ENCODE results near the gene DRC1.

Gene DRC1

DNA sequence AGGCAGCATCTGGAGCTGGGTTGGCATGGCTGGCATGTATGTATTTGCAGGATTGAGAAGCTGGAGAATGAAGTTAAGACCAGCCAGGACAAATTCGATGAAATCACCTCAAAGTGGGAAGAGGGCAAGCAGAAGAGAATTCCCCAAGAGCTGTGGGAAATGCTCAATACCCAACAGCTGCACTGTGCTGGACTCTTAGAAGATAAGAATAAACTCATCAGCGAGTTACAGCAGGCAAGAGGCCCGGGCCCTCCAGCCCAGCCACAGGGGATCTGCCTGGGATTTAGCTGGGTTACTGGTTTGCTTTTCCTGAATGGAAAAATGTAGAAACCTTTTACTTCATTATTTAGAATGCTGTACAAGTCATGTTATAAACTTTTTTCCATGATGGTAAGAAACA is 22.5 kb downstream of the DRC1 start:
- TF ChIP-seq, protein P1, sequence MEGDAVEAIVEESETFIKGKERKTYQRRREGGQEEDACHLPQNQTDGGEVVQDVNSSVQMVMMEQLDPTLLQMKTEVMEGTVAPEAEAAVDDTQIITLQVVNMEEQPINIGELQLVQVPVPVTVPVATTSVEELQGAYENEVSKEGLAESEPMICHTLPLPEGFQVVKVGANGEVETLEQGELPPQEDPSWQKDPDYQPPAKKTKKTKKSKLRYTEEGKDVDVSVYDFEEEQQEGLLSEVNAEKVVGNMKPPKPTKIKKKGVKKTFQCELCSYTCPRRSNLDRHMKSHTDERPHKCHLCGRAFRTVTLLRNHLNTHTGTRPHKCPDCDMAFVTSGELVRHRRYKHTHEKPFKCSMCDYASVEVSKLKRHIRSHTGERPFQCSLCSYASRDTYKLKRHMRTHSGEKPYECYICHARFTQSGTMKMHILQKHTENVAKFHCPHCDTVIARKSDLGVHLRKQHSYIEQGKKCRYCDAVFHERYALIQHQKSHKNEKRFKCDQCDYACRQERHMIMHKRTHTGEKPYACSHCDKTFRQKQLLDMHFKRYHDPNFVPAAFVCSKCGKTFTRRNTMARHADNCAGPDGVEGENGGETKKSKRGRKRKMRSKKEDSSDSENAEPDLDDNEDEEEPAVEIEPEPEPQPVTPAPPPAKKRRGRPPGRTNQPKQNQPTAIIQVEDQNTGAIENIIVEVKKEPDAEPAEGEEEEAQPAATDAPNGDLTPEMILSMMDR (IDR thresholded peaks at IDR 0.05; ENCODE audit: low read depth, low read length, missing control alignments), result no peak
- DNase-seq (ENCODE audit: extremely low read depth, low read depth), result no peak
- H3K4me3 ChIP-seq (replicated peaks; ENCODE audit: low read depth, low read length), result no peak overlapping the region

DNA sequence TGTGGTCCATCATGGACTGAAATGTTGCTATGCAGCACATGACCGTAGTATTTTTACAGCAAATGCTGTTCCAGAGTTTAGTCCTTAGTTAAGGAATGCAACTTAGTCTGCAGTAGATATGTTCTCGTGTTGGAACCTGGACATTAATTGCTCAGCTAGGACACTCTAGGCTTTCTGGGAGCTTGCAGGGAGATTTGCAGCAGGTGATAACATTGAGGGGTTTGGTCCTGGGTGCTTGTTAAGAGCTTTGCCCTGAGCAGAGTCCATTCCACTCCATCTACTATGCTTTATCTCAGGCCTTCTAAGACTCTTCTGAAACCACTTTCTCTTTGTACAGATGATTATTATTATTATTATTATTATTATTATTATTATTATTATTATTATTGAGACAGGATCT is 27.1 kb downstream of the DRC1 start:
- TF ChIP-seq, protein P1 (IDR thresholded peaks at IDR 0.05; ENCODE audit: low read depth, low read length, missing control alignments), result no peak

DNA sequence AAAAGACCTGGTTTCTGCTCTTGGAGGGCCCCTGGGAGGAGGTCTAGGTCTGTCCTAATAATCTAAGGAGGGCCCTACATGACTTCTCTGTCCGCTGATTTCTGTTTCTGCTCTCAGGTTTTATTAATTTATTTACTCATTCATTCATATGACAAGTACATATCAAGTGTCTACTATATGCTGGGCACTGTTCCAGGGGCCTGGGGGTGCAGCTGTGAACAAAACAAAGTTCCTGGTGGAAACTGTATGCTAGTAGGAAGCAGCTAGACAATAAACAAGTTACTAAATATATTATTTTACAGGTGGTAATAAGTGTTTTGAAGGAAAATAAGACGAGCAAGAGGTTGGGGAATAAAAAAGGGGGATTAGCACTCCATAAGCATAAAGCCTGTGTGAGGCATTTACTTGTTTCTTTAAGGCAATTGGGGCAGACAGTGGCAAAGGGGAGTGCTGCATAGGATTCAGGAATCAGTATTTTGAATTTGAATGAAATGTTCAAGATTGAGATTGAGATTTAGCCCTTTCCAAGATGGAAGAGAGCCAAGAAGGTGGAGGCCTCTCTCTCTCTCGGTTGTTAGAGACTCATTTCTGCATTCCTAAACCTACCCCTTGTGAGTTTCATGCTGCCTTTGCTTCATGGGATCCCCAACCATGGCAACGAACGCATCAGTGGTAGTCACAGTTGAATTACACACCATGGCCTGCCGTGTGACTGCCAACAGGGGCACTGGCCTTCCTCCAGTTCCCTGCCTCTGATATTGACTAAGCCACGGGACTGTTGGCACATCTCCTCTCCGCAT is 28.3 kb downstream of the DRC1 start:
- DNase-seq (ENCODE audit: extremely low read depth, low read depth), result no peak
- TF ChIP-seq, protein P1 (IDR thresholded peaks at IDR 0.05; ENCODE audit: low read depth, low read length, missing control alignments), result no peak
- H3K4me3 ChIP-seq (replicated peaks; ENCODE audit: low read depth, low read length), result no peak overlapping the region

More for the DNA sequence above, 27.1 kb downstream of the DRC1 start:
- DNase-seq (ENCODE audit: extremely low read depth, low read depth), result no peak
- H3K4me3 ChIP-seq (replicated peaks; ENCODE audit: low read depth, low read length), result no peak overlapping the region

DNA sequence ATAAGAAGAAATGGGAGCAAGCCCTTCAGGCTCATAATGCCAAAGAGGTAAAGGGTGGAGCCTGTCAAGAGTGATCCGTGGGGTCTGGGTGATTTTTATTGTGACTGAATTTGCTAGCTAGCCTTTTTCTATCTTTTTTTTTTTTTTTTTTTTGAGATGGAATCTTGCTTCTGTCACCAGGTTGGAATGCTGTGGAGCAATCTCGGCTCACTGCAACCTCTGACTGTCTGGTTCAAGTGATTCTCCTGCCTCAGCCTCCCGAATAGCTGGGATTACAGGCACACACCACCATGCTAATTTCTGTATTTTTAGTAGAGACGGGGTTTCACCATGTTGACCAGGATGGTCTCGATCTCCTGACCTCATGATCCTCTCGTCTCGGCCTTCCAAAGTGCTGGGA is 29.1 kb downstream of the DRC1 start:
- TF ChIP-seq, protein P1 (IDR thresholded peaks at IDR 0.05; ENCODE audit: low read depth, low read length, missing control alignments), result no peak
- DNase-seq (ENCODE audit: extremely low read depth, low read depth), result no peak
- H3K4me3 ChIP-seq (replicated peaks; ENCODE audit: low read depth, low read length), result no peak overlapping the region

DNA sequence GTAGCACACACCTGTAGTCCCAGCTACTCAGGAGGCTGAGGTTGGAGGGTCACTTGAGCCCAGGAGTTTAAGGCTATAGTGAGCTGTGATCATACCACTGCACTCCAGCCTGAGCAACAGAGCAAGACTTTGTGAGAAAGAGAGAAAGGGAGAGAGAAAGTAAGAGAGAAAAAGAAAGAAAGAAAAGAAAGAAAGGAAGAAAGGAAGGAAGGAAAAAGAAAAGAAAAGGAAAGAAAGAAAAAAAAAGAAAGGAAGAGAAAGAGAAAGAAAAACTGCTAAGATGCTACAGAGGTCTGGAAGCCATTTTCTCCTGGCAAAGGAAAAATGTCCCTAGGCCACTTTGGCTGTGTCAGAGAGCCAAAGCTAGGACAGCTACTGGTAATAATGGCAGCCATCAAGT is 30.6 kb downstream of the DRC1 start:
- H3K4me3 ChIP-seq (replicated peaks; ENCODE audit: low read depth, low read length), result no peak overlapping the region
- TF ChIP-seq, protein P1 (IDR thresholded peaks at IDR 0.05; ENCODE audit: low read depth, low read length, missing control alignments), result no peak
- no peak for DNase-seq (ENCODE audit: extremely low read depth, low read depth)

DNA sequence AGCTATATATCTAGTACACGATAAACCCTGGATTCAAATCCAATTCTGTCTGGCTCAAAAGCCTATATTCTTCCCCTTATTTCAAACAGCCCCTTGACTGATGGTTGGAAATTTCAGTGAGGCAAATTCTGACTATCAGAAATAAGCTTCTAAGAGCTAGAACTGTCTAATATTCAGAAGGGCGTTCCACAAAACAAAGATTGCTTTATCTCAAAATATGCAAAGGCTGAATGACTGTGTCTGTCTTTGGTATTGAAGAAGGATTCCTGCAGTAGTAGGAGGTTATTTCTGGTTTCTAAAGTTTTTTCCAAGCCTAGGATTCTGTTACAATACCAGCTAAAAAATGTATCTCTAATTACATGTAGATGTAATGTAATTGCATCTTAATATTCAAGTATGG is 31.1 kb downstream of the DRC1 start:
- no peak for DNase-seq (ENCODE audit: extremely low read depth, low read depth)
- TF ChIP-seq, protein P1 (IDR thresholded peaks at IDR 0.05; ENCODE audit: low read depth, low read length, missing control alignments), result no peak
- no peak overlapping the region for H3K4me3 ChIP-seq (replicated peaks; ENCODE audit: low read depth, low read length)

DNA sequence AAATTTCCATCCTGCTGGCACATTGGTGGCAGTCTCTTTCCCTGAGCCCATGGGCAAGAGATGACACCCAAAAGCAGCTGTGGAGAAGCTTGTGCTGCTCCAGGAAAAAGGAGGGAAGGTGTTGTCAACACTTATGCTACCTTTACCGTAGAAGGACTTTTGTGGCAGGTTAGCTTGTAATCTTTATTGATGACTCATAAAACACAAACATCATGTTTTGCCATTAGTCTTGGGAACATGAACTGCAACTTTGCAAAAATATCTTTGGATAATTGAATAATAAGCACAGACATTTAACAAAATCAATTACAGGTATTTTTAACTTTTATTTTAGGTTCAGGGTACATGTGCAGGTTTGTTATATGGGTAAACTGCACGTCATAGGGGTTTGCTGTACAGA is 33.4 kb downstream of the DRC1 start:
- TF ChIP-seq, protein P1 (IDR thresholded peaks at IDR 0.05; ENCODE audit: low read depth, low read length, missing control alignments), result no peak
- DNase-seq (ENCODE audit: extremely low read depth, low read depth), result no peak
- no peak overlapping the region for H3K4me3 ChIP-seq (replicated peaks; ENCODE audit: low read depth, low read length)

All from HFF-Myc (cell line).